Stimulated activated CD8-positive, alpha-beta memory T cell treated with anti-CD3 and anti-CD28 coated beads, Interleukin-4, amount 100 ng/mL, for 48 hours (primary cell): ENCODE measurements around the gene CDHR4.
A peak's percentile ranks its signal among the peaks of the same experiment; 100 is the strongest.
"Not testable (repeated sequence)": the region's sequence is repeated elsewhere in the genome, so short reads cannot be mapped to it uniquely, and the experiment has no call there.

Source experiments
- DNase-seq: peaks from one replicate; pipeline ENCODE4 v3.0.0-alpha.2; 2020

CDHR4 gene

GRCh38 chr3:49802719-49803464, 3.2 kb upstream of the CDHR4 start, which contains the start of gene INKA1:
Gene INKA1, plus strand, starts transcription at chr3:49803261. Its CDS starts 132 bp downstream, at chr3:49803393.
- DNase-seq, result peak; percentile 92

- no peak for DNase-seq
Observed at GRCh38 chr3:49801160-49801559, 1.5 kb upstream of the CDHR4 start.

- DNase-seq, result no peak
Observed at GRCh38 chr3:49799105-49799504, 568 bp downstream of the CDHR4 start.

GRCh38 chr3:49794926-49795905, 4.5 kb downstream of the CDHR4 start:
- DNase-seq, result no peak

- no peak for DNase-seq
Observed at GRCh38 chr3:49794431-49794830, 5.2 kb downstream of the CDHR4 start.

- no peak for DNase-seq
Observed at GRCh38 chr3:49793486-49794085, 6.1 kb downstream of the CDHR4 start.

- DNase-seq, result no peak
Observed at GRCh38 chr3:49792371-49793150, 7.1 kb downstream of the CDHR4 start.

GRCh38 chr3:49791571-49791970, 8.1 kb downstream of the CDHR4 start:
- no peak for DNase-seq

GRCh38 chr3:49790626-49791411, 8.9 kb downstream of the CDHR4 start:
- no peak for DNase-seq

- no peak for DNase-seq
Observed at GRCh38 chr3:49788056-49788455, 11.6 kb downstream of the CDHR4 start.

- no peak for DNase-seq
Observed at GRCh38 chr3:49787536-49787935, 12.1 kb downstream of the CDHR4 start.

GRCh38 chr3:49787182-49787464, 12.6 kb downstream of the CDHR4 start:
- DNase-seq, result no peak

GRCh38 chr3:49786357-49787181, 13.1 kb downstream of the CDHR4 start, which contains the start of gene IP6K1:
Gene IP6K1, minus strand, starts transcription at chr3:49786542. Its CDS starts 38,502 bp downstream, at chr3:49748040.
- peak; percentile 100 for DNase-seq

GRCh38 chr3:49785565-49786356, 13.9 kb downstream of the CDHR4 start:
- DNase-seq, result peak; percentile 49

- DNase-seq, result not testable (repeated sequence)
Observed at GRCh38 chr3:49782277-49782676, 17.4 kb downstream of the CDHR4 start.

GRCh38 chr3:49781415-49782199, 18.1 kb downstream of the CDHR4 start:
- DNase-seq, result no peak

GRCh38 chr3:49780975-49781365, 18.7 kb downstream of the CDHR4 start:
- not testable (repeated sequence) for DNase-seq

GRCh38 chr3:49780080-49780974, 19.3 kb downstream of the CDHR4 start:
- no peak for DNase-seq
